LNCaP clone FGC (cell line): ENCODE measurements around the gene NFKBIL1.

ENCODE experiments used
- DNase-seq: peaks from one replicate; pipeline ENCODE4 v3.0.0-alpha.2; 2011; ENCODE audit warnings: low read depth
- H3K4me3 ChIP-seq: 2 replicates; pipeline ENCODE4 v1.5.1; 2011; ENCODE audit warnings: mild to moderate bottlenecking, low read depth, low read length, control low read depth
- TF ChIP-seq, protein P1 (sequence below): IDR thresholded peaks from 2 replicates; pipeline ENCODE4 v1.5.1; 2012; ENCODE audit warnings: mild to moderate bottlenecking; ENCODE audit not compliant: control insufficient read depth, insufficient read depth; ENCODE audit errors: extremely low read depth

The NFKBIL1 gene

DNA sequence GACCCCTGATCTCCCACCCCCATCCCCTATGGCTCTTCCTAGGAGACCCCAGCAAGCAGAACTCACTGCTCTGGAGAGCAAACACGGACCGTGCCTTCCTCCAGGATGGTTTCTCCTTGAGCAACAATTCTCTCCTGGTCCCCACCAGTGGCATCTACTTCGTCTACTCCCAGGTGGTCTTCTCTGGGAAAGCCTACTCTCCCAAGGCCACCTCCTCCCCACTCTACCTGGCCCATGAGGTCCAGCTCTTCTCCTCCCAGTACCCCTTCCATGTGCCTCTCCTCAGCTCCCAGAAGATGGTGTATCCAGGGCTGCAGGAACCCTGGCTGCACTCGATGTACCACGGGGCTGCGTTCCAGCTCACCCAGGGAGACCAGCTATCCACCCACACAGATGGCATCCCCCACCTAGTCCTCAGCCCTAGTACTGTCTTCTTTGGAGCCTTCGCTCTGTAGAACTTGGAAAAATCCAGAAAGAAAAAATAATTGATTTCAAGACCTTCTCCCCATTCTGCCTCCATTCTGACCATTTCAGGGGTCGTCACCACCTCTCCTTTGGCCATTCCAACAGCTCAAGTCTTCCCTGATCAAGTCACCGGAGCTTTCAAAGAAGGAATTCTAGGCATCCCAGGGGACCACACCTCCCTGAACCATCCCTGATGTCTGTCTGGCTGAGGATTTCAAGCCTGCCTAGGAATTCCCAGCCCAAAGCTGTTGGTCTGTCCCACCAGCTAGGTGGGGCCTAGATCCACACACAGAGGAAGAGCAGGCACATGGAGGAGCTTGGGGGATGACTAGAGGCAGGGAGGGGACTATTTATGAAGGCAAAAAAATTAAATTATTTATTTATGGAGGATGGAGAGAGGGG is 26.1 kb downstream of the NFKBIL1 start:
- TF ChIP-seq, protein P1, sequence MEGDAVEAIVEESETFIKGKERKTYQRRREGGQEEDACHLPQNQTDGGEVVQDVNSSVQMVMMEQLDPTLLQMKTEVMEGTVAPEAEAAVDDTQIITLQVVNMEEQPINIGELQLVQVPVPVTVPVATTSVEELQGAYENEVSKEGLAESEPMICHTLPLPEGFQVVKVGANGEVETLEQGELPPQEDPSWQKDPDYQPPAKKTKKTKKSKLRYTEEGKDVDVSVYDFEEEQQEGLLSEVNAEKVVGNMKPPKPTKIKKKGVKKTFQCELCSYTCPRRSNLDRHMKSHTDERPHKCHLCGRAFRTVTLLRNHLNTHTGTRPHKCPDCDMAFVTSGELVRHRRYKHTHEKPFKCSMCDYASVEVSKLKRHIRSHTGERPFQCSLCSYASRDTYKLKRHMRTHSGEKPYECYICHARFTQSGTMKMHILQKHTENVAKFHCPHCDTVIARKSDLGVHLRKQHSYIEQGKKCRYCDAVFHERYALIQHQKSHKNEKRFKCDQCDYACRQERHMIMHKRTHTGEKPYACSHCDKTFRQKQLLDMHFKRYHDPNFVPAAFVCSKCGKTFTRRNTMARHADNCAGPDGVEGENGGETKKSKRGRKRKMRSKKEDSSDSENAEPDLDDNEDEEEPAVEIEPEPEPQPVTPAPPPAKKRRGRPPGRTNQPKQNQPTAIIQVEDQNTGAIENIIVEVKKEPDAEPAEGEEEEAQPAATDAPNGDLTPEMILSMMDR = no peak
- no peak overlapping the region for H3K4me3 ChIP-seq
- DNase-seq = no peak

DNA sequence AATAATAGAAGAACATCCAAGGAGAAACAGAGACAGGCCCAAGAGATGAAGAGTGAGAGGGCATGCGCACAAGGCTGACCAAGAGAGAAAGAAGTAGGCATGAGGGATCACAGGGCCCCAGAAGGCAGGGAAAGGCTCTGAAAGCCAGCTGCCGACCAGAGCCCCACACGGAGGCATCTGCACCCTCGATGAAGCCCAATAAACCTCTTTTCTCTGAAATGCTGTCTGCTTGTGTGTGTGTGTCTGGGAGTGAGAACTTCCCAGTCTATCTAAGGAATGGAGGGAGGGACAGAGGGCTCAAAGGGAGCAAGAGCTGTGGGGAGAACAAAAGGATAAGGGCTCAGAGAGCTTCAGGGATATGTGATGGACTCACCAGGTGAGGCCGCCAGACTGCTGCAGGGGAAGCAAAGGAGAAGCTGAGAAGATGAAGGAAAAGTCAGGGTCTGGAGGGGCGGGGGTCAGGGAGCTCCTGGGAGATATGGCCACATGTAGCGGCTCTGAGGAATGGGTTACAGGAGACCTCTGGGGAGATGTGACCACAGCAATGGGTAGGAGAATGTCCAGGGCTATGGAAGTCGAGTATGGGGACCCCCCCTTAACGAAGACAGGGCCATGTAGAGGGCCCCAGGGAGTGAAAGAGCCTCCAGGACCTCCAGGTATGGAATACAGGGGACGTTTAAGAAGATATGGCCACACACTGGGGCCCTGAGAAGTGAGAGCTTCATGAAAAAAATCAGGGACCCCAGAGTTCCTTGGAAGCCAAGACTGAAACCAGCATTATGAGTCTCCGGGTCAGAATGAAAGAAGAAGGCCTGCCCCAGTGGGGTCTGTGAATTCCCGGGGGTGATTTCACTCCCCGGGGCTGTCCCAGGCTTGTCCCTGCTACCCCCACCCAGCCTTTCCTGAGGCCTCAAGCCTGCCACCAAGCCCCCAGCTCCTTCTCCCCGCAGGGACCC is 27.0 kb downstream of the NFKBIL1 start:
- no peak for DNase-seq
- H3K4me3 ChIP-seq = no peak overlapping the region
- TF ChIP-seq, protein P1 = no peak

DNA sequence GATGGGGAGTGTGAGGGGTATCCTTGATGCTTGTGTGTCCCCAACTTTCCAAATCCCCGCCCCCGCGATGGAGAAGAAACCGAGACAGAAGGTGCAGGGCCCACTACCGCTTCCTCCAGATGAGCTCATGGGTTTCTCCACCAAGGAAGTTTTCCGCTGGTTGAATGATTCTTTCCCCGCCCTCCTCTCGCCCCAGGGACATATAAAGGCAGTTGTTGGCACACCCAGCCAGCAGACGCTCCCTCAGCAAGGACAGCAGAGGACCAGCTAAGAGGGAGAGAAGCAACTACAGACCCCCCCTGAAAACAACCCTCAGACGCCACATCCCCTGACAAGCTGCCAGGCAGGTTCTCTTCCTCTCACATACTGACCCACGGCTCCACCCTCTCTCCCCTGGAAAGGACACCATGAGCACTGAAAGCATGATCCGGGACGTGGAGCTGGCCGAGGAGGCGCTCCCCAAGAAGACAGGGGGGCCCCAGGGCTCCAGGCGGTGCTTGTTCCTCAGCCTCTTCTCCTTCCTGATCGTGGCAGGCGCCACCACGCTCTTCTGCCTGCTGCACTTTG is 28.0 kb downstream of the NFKBIL1 start, which contains the start of gene TNF:
TNF (plus strand) TSS at position 231 of the 567 bp plus-strand sequence; CDS start at position 408, 177 bp downstream.
- DNase-seq = no peak
- no peak within 1 kb of the TSS for H3K4me3 ChIP-seq

DNA sequence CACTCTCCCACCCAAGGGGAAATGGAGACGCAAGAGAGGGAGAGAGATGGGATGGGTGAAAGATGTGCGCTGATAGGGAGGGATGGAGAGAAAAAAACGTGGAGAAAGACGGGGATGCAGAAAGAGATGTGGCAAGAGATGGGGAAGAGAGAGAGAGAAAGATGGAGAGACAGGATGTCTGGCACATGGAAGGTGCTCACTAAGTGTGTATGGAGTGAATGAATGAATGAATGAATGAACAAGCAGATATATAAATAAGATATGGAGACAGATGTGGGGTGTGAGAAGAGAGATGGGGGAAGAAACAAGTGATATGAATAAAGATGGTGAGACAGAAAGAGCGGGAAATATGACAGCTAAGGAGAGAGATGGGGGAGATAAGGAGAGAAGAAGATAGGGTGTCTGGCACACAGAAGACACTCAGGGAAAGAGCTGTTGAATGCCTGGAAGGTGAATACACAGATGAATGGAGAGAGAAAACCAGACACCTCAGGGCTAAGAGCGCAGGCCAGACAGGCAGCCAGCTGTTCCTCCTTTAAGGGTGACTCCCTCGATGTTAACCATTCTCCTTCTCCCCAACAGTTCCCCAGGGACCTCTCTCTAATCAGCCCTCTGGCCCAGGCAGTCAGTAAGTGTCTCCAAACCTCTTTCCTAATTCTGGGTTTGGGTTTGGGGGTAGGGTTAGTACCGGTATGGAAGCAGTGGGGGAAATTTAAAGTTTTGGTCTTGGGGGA is 28.7 kb downstream of the NFKBIL1 start:
- H3K4me3 ChIP-seq = no peak overlapping the region
- no peak for DNase-seq
- TF ChIP-seq, protein P1 = no peak

More for the DNA sequence above, 28.0 kb downstream of the NFKBIL1 start, which contains the start of gene TNF:
- TF ChIP-seq, protein P1 = no peak

DNA sequence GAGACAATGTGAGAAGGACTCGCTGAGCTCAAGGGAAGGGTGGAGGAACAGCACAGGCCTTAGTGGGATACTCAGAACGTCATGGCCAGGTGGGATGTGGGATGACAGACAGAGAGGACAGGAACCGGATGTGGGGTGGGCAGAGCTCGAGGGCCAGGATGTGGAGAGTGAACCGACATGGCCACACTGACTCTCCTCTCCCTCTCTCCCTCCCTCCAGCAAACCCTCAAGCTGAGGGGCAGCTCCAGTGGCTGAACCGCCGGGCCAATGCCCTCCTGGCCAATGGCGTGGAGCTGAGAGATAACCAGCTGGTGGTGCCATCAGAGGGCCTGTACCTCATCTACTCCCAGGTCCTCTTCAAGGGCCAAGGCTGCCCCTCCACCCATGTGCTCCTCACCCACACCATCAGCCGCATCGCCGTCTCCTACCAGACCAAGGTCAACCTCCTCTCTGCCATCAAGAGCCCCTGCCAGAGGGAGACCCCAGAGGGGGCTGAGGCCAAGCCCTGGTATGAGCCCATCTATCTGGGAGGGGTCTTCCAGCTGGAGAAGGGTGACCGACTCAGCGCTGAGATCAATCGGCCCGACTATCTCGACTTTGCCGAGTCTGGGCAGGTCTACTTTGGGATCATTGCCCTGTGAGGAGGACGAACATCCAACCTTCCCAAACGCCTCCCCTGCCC is 29.6 kb downstream of the NFKBIL1 start:
- DNase-seq = no peak
- no peak overlapping the region for H3K4me3 ChIP-seq
- TF ChIP-seq, protein P1 = no peak
